NCI-H460 (cell line): Measurements from ENCODE around the gene NPHP4. TPM values are rescaled to one million over a fixed set of nuclear protein-coding genes. Genes with fewer than 3 reads are reported as not detected.
"Not testable (repeated sequence)": the region's sequence is repeated elsewhere in the genome, so short reads cannot be mapped to it uniquely, and the experiment has no call there.

ENCODE experiments used
- DNase-seq: peaks from one replicate; pipeline ENCODE4 v3.0.0-alpha.2; 2016; ENCODE audit warnings: low read depth; ENCODE audit errors: extremely low read depth
- total RNA-seq: library from RNA; depleted of rRNA; stranded (reverse); fragments of >200 nt; shearing (Covaris generic); gene quantifications from 2 replicates; pipeline ENCODE4 v1.2.3, GENCODE V29; 2014

Gene NPHP4
- total RNA-seq, 1 experiment from 2014 or later = 8.6 TPM

DNA sequence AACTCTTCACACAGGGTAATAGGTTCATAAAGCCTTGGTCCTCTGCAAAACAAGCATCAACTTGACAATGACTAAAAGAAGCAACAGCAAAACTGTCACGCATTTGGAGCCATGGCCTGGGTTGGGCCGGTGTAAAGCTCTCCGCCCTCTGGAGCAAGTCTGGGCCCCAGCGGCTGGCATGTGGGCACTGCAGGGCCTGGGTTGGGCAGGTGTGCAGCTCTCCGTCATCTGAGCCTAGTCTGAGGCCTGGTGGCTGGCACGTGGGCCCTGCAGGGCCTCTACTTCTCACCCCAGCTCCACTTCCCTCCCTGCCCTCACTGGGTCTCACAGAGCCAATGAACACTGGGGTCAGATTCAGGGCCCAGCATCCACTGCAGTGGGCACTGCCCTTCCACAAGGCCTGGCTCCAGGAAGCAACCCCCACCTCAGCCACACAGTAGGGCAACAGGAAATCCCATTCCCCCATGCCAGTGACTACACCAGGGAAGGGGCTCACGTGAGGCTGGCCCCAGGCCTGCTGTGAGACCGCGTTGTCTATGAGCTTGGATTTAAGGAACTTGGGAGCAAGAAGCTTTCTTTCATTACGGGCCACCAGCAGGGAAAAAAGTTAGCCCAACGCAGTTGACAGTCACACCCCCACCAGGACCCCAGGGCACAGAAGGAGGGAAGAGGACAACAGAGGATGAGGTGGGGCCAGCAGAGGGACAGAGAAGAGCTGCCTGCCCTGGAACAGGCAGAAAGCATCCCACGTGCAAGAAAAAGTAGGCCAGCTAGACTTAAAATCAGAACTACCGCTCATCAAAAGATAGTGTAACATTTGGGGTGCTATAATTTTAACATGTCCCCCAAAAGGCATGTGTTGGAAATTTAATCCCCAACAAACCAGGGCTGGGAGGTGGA lies 52.7 kb downstream of the NPHP4 start:
- no peak for DNase-seq

DNA sequence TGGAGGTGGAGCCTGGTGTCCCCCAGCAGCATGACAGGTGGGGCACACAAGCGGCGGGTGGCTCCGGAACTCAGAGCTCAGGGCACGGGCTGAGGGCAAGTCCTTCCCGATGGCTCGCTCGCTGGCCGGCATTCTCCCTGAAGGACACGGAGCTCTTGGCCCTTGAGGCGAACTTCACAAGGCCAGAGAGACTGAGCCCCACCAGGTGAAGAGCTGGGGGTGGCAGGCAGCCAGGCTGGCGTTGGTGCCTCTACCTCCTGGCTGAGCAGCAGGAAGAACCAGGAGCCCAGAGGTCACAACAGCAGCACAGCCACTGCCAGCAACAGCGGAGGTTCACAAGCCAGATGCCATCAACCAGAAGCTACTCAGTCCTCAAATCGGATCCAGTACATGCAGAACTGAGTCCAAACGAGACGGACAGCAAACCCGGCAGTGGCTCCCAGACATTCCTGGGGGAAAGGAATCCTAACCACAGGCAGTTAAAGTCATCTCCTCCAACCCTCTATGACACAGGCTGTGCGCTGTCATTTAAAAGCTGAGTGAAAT lies 54.1 kb downstream of the NPHP4 start:
- no peak for DNase-seq

GRCh38 chr1:5937373-5937857 lies 54.8 kb downstream of the NPHP4 start:
- no peak for DNase-seq

GRCh38 chr1:5936621-5937372 lies 55.4 kb downstream of the NPHP4 start:
- DNase-seq = no peak

DNA sequence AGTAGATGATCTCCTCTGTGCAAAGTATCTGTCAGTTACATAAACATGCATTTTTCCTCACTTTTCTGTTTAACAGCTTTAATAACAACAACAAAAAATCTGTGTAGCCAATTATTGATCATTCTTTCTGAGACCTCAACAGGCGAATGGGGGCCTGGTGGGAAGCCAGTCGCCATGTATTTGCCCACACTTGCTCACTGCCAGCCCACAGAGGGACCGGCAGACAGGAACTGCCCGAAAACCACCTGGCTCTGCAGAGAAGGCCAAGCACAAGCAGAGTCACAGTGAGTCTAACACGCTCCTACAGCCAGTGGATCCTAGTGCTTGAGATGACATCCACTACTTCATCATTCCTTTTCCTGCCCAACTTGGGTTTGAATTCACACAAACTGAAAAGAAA lies 56.1 kb downstream of the NPHP4 start:
- no peak for DNase-seq

DNA sequence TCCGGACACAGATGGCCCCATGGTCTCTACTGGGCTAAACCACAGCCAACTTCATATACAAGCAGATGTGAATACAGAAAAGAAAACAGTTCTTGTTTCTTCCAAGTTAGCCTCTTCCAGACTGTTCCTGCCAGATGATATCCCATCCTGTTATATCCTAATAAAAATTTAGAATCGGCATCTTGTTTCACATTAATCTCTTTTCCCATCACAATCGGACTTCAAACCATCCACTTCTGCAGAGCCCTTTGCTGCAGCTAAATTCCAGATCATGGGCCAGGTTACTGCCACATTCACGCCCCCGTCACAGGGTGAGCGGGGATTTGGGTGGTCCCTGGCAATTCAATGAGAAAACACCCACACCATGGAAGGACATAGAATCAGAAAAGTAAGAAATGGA lies 57.2 kb downstream of the NPHP4 start:
- DNase-seq = no peak

DNA sequence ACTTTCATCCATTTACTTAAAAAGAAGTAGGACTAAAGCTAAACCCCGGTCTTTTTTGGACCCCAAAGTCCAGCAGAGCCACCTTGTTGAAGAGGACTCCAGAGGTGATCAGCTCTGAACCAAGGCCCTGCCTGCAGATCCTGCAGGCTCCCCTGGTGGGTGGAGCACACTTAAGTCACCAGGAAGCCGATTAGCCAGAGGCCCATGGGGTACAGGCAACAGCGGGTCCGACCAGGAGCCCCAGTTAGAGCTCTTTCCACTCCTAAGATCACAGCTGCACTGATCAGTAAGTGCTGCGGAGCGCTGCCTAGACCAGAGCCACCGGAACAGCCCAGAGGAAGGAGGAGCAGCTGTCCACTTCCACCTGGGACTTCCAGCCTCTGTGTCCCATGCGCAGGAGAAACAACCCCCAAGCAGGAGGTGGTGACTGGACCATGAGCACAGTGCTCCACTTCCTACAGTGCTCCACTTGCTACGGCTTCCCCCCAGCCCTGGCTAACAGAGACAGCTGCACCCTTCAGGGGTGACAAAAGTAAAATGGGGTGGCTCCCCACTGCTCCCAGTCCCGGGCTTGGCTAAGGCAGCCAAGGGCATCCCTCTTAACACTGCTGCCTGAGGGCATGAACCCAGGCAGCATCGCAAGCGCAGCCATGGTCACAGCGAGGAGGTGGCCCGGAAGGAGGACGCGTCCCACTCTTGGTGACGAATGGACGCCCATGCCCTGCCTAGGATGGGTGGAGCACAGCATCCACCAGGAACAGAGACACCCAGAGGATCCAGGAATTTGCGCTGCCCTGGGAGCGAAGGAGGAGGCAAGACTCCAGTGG lies 58.0 kb downstream of the NPHP4 start:
- no peak for DNase-seq

DNA sequence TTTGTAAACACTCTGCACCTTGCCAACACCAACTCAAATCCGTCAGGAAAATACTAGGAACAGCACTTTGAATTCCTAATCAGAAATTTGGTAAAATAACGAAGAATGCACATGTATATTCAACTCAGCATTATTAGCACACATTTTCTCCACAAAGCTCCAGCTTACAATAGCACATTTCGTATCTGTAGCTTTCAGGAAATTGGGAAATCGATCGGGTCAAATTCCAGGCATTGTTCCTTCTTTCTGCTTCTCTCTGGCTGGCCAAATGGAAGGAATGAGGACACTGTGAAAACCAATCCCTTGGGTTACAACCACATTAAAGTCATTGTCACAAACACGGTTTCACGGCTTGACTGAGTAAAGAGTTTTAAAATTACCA lies 58.6 kb downstream of the NPHP4 start:
- no peak for DNase-seq

GRCh38 chr1:5933050-5933449 lies 59.2 kb downstream of the NPHP4 start:
- no peak for DNase-seq

GRCh38 chr1:5928714-5929400 lies 63.4 kb downstream of the NPHP4 start:
- DNase-seq = no peak

- DNase-seq = no peak
These were observed 64.5 kb downstream of the NPHP4 start for GRCh38 chr1:5927506-5928370.

GRCh38 chr1:5926686-5927435 lies 65.4 kb downstream of the NPHP4 start:
- DNase-seq = no peak

DNA sequence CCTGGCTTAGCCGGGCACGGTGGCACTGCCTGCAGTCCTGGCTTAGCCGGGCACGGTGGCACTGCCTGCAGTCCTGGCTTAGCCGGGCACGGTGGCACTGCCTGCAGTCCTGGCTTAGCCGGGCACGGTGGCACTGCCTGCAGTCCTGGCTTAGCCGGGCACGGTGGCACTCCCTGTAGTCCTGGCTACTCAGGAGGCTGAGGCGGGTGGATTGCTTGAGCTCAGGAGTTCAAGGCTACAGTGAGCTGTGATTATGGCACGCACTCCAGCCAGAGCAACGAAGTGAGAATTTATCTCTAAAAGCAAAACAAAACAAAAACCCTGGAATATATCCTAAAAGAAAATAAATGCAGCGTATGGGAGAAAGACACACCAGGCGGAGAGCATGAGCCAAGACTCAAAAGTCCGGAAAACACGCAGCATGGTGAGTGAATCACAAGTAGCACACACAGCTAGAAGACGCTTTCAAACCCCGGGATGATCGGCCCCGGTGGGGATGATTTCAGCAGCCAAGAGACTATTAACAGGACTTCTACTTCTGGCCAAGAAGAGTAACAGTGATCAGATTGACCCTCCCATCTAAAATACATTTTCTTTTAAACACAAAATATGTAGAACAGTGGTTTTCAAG lies 69.4 kb downstream of the NPHP4 start:
- not testable (repeated sequence) for DNase-seq

GRCh38 chr1:5921671-5922070 lies 70.6 kb downstream of the NPHP4 start:
- no peak for DNase-seq

- DNase-seq = no peak
These were observed 71.1 kb downstream of the NPHP4 start for GRCh38 chr1:5921129-5921528.

- DNase-seq = no peak
These were observed 72.0 kb downstream of the NPHP4 start for GRCh38 chr1:5920201-5920600.

DNA sequence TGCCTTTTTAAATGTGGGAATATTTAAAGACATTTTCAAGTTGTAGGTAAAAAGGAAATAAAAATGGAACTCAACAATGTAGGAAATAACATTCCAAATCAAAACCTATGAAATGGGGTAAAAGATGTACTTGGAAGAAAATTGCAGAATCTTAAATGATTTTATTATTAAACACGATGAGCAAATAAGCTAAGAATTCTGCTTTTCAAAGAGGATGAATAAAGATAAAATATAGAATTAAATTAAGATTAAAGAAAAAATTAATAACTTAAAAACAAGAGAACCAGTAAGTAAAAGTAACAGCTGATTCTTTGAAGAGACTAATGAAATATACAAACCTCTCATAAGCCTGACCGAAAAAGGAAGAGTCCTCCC lies 74.0 kb downstream of the NPHP4 start:
- no peak for DNase-seq
